Measurements from ENCODE around the gene PAXIP1. TPM values are rescaled to one million over a fixed set of nuclear protein-coding genes. Genes with fewer than 3 reads are reported as not detected.

Gene PAXIP1
- total RNA-seq, 2 donors from 2014 or later, result 4.4 to 8.6 TPM

GRCh38 chr7:154907651-154908620 is 95.0 kb downstream of the PAXIP1 start:
- peaks cover 0 to 6% (median 0%) of the 10 kb centered on the region in 3 donors for H3K9me3 ChIP-seq
- ATAC-seq, result no peak
- H3K27me3 ChIP-seq, result no peaks in the 10 kb centered on the region
- TF ChIP-seq CTCF (IDR thresholded peaks at IDR 0.05) (no peak), POLR2A (IDR thresholded peaks at IDR 0.05) (no peak)
- no peaks in the 10 kb centered on the region for H3K4me1 ChIP-seq
- WGBS, 2 donors, result 67% methylated on average over 20 to 21 of the region's 21 CpGs
- H3K4me3 ChIP-seq, result no peak overlapping the region
- intact Hi-C loops (cut with DNase I), result no loop called here
- no peak overlapping the region for H3K27ac ChIP-seq
- no peak for DNase-seq
- no peaks in the 10 kb centered on the region for H3K36me3 ChIP-seq (replicated peaks in 1 of 2; ENCODE audit: insufficient read depth in 1 of 2, low read depth in 2 of 2)

- no peak for DNase-seq
- no peaks in the 10 kb centered on the region for H3K36me3 ChIP-seq (replicated peaks in 1 of 2; ENCODE audit: insufficient read depth in 1 of 2, low read depth in 2 of 2)
- intact Hi-C loops (cut with DNase I), result no loop called here
- no peaks in the 10 kb centered on the region for H3K4me1 ChIP-seq
- no peak for ATAC-seq
- no peak for TF ChIP-seq CTCF (IDR thresholded peaks at IDR 0.05)
- no peak for TF ChIP-seq POLR2A (IDR thresholded peaks at IDR 0.05)
- no peaks in the 10 kb centered on the region for H3K27me3 ChIP-seq
- H3K9me3 ChIP-seq, result peaks cover 0 to 6% (median 0%) of the 10 kb centered on the region in 3 donors
- H3K4me3 ChIP-seq, result no peak overlapping the region
- 89 to 94% methylated on average over 11 to 36 of the region's 41 CpGs for WGBS, 2 donors
- H3K27ac ChIP-seq, result no peak overlapping the region
Measured at GRCh38 chr7:154906736-154907355, 96.1 kb downstream of the PAXIP1 start.

- peaks cover 0 to 6% (median 0%) of the 10 kb centered on the region in 3 donors for H3K9me3 ChIP-seq
- ATAC-seq (no peak), DNase-seq (no peak)
- TF ChIP-seq POLR2A (IDR thresholded peaks at IDR 0.05) (no peak), CTCF (IDR thresholded peaks at IDR 0.05) (no peak)
- no peaks in the 10 kb centered on the region for H3K4me1 ChIP-seq
- WGBS, 2 donors, result 90% methylated on average over 6 to 7 of the region's 7 CpGs
- H3K27ac ChIP-seq, result no peak overlapping the region
- intact Hi-C loops (cut with DNase I), result no loop called here
- no peak overlapping the region for H3K4me3 ChIP-seq
- H3K36me3 ChIP-seq (replicated peaks in 1 of 2; ENCODE audit: insufficient read depth in 1 of 2, low read depth in 2 of 2), result no peaks in the 10 kb centered on the region
- H3K27me3 ChIP-seq, result no peaks in the 10 kb centered on the region
Measured at GRCh38 chr7:154906201-154906600, 96.7 kb downstream of the PAXIP1 start.

- no peaks in the 10 kb centered on the region for H3K9me3 ChIP-seq
- TF ChIP-seq CTCF (IDR thresholded peaks at IDR 0.05) (no peak), POLR2A (IDR thresholded peaks at IDR 0.05) (no peak)
- no peaks in the 10 kb centered on the region for H3K36me3 ChIP-seq (replicated peaks in 1 of 2; ENCODE audit: insufficient read depth in 1 of 2, low read depth in 2 of 2)
- H3K4me1 ChIP-seq, result no peaks in the 10 kb centered on the region
- no peaks in the 10 kb centered on the region for H3K27me3 ChIP-seq
- no peak overlapping the region for H3K27ac ChIP-seq
- intact Hi-C loops (cut with DNase I), result no loop called here
- ATAC-seq, result no peak
- no peak overlapping the region for H3K4me3 ChIP-seq
- WGBS, 2 donors, result 73% methylated on average over 6 to 8 of the region's 8 CpGs
- DNase-seq, result no peak
Measured at GRCh38 chr7:154905615-154906014, 97.3 kb downstream of the PAXIP1 start.
